Measurements from ENCODE around the gene PSME3.

DNA sequence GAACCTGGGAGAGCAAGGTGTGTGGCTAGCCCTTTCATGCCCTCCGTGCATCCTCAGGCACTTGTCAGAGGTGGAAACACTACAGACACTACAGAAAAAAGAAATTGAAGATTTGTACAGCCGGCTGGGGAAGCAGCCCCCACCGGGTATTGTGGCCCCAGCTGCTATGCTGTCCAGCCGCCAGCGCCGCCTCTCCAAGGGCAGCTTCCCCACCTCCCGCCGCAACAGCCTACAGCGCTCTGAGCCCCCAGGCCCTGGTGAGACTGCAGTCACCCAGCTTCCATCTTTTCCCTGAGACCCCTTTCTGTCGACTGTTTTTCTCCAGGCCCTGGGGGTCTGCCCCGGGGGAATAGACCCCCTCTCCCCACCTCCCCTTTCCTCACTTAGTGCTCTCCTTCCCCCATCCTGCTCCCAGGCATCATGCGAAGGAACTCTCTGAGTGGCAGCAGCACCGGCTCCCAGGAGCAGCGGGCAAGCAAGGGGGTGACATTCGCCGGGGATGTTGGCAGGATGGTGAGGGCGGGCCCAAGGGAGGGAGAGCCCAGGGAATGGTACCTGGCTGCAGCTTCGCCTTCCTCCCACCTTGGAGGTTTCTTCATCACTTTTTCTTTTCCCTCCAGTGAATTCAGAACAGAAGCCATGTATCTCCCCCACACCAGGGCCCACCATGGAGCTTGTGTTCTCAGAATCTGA is 37.0 kb upstream of the PSME3 start:
- TF ChIP-seq, protein P1, sequence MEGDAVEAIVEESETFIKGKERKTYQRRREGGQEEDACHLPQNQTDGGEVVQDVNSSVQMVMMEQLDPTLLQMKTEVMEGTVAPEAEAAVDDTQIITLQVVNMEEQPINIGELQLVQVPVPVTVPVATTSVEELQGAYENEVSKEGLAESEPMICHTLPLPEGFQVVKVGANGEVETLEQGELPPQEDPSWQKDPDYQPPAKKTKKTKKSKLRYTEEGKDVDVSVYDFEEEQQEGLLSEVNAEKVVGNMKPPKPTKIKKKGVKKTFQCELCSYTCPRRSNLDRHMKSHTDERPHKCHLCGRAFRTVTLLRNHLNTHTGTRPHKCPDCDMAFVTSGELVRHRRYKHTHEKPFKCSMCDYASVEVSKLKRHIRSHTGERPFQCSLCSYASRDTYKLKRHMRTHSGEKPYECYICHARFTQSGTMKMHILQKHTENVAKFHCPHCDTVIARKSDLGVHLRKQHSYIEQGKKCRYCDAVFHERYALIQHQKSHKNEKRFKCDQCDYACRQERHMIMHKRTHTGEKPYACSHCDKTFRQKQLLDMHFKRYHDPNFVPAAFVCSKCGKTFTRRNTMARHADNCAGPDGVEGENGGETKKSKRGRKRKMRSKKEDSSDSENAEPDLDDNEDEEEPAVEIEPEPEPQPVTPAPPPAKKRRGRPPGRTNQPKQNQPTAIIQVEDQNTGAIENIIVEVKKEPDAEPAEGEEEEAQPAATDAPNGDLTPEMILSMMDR (IDR thresholded peaks at IDR 0.05), result no peak
- no peak for TF ChIP-seq POLR2A (IDR thresholded peaks at IDR 0.05)
- no peak for TF ChIP-seq POLR2AphosphoS5 (IDR thresholded peaks at IDR 0.05)
- TF ChIP-seq EP300 (IDR thresholded peaks at IDR 0.05), result no peak
